ENCODE data around the gene REEP6.
A peak's percentile ranks its signal among the peaks of the same experiment; 100 is the strongest.
"Not testable (repeated sequence)": the region's sequence is repeated elsewhere in the genome, so short reads cannot be mapped to it uniquely, and the experiment has no call there.

REEP6 gene

DNA sequence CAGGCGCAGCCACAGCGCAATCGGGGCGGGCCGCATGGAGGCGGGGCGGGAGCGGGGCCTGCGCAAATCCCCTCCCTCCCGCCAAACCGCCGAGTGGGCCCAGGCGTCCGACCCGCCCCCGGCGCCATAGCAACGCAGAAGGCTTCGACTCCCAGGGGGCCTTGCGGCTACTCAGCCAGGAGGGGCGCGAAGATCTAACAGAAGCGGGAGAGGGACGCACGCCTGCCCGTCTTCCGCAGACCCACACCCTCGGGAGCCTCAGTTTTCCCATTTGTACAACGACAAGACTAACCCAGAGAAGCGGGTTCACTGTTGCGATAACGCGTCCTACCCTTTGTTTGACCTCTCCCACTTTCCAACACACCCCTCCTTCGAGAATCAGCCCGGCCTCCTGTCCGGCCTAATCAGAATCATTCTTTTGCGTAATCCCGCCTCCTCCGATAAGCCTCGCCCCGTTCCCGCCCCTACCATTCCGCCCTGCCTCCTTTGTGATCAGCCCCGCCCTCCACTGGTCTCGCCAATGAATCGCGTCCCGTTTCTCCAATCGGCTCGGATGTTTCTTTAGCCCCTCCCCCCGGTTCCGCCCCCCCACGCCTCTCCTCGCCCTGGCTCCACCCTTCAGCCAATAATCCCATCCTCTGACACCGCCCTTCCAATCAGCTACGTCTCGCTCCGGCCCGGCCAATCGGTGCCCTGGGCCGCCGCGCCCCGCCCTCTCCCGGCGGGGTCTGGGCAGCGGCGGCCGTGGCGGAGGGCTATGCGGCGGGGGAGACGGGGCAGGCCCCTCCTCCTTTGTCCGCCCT, 469 bp upstream of the REEP6 start, which contains the start of gene PCSK4:
TSS of gene PCSK4 (minus strand) at position 40 of the 803 bp plus-strand sequence. CDS start at position 36, 4 bp downstream.
- DNase-seq (ENCODE audit: low spot score), result peak; percentile 98

DNA sequence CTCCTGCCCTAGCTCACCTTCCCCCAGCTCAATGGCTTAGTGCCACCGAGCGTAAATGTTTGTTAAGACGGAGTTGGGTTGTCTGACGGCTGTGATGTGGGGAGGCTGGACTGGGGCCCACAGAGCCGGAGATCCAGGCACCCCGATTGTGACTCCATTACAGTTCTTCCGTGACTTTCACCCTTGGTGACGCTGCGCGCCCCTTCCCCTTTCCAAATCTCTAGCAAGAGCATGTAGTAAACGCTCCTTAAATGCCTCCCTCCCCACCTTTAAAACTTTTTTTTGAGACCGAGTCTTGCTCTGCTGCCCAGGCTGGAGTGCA, 829 bp downstream of the REEP6 start:
- DNase-seq (ENCODE audit: low spot score), result no peak

DNA sequence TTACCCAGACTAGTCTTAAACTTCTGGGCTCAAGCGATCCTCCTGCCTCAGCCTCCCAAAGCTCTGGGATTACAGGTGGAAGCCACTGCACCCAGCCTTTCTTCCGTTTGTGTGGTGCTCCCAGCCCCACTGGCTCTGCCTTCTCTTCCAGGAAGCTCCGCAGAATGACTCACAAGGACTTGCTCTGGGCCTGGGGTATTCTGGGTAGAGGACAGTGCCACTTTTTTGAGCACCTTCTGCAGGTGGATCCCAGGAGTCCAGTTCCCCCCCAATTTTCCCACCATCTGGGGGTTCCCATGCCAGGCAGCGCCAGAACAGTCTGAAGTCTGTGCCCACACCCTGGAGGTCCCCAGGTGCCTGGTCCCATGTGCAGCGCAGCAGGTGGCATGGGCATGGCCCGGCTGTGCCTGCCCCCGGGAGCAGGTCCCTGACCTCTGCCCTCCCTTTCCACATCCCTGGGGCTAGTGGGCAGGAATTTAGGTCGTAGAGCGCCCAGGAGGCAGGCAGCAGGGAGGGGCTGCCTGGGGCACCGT, 1.6 kb downstream of the REEP6 start:
- peak; percentile 56 for DNase-seq (ENCODE audit: low spot score)

DNA sequence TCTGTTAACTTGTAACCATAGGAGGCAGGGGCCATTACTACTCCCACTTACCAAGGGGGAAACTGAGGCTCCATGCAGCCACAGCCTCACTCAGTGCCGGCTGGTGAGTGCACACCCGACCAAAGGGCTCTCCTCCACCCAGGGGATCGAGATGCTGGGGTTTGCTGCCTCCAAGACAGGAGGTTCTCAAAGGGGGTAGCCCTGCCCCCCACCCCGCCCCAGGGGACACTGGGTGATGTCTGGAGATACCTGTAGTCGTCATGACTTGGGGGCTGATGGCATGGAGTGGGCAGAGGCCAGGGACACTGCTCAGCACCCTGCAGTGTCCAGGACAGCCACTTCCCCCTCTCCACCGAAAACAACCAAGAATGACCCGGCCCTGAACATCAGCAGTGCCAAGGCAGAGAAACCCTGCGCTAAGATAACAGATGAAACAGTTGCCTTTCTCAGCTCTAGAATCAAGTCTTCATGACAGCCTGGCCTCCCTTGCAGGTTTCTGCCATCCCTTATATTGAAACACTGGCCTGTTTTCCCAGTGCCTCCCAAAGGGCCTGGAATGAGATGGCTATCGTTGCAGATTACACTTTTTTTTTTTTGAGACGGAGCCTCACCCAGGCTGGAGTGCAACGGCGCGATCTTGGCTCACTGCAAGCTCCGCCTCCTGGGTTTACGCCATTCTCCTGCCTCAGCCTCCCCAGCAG, 3.3 kb downstream of the REEP6 start:
- no peak for DNase-seq (ENCODE audit: low spot score)

DNA sequence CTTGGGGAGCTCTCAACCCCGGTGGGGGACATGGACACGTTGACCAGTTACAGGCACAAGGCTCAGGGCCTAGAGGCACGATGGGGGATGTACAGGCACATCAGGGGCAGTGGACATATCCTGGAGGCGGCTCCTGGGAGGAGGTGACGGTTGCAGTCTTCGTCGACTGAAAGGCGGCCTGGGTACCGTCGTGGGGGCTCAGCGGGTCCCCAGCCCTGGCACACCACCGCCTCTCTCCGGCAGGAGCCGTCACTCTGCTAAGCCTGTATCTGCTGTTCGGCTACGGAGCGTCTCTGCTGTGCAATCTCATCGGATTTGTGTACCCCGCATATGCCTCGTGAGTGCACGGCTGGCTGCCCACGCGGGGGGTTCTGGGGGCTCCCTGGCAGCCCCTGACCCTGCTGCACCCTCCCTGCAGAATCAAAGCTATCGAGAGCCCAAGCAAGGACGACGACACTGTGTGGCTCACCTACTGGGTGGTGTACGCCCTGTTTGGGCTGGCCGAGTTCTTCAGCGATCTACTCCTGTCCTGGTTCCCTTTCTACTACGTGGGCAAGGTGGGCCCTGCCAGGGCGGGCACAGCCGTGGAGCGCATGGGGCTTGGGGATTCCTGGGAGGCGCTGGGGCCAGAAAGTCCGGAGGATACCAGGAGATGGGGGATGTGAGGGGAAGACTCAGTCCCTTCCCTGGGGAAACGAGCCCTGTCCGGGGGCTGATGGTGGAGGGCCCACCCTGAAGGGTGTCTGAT, 4.2 kb downstream of the REEP6 start:
- no peak for DNase-seq (ENCODE audit: low spot score)

DNA sequence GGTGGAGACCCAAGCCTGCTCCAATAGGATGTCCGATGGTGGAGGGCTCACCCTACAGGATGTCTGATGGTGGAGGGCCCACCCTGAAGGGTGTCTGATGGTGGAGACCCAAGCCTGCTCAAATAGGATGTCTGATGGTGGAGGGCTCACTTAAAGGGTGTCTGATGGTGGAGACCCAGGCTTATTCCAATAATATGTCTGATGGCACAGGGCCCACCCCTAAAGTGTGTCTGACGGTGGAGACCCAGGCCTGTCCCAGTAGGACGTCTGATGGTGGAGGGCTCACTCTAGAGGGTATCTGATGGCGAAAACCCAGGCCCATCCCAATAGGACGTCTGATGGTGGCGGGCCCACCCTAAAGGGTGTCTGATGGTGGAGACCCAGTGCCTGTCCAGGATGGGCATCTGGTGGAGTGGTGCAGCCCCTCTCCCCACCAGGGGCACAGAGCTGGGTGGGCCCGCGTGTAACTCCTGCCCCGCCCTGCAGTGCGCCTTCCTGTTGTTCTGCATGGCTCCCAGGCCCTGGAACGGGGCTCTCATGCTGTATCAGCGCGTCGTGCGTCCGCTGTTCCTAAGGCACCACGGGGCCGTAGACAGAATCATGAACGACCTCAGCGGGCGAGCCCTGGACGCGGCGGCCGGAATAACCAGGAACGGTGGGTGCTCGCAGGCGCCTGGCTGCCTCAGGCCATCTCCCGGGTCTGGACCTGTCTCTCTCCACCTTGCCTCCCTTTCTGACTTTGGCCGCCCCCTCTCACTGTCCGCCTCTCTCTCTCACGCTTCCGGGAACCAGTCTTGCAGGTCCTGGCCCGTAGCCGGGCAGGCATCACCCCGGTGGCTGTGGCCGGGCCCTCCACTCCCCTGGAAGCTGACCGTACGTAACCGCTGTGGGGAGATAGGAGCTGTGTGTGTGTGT, 5.1 kb downstream of the REEP6 start:
- DNase-seq (ENCODE audit: low spot score), result no peak

DNA sequence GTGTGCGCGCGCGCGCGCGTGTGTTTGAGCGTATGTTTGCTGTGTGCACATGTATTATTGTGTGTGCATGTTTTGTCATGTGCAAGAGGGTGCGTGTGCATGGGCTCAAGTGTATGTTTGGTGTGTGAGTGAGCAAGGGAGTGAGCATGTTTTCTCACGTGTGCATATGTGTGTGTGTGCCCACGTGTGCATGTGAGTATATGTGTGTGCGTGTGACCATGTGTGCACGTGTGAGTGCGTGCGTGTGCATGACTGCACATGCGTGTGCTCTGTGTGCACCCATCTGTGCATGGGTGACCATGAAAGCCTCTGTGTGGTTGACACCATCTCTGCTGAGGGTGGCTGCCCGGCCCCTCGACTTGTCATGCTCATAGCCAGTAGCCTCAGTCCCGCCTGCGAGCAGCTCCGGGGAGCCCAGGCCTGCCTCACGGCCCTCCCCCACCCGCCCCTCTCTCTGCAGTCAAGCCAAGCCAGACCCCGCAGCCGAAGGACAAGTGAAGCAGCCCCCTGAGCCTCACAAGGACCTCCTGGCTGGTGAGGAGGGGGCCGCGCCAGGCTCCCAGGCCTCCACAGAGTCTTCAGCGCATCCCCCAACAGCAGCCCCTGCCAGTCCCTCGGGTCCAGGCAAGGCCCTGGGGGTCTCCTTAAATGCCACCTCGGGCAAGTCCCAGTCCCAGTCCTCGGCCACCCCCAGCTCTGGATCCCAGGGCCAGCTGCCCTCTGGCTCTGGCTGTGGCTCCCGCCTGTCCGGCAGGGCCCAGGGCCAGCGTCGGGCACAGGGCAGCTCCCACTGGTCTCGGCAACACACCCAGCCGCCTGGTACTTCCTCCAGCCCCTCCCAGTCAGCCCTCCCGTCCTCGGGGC, 6.0 kb downstream of the REEP6 start:
- no peak for DNase-seq (ENCODE audit: low spot score)

DNA sequence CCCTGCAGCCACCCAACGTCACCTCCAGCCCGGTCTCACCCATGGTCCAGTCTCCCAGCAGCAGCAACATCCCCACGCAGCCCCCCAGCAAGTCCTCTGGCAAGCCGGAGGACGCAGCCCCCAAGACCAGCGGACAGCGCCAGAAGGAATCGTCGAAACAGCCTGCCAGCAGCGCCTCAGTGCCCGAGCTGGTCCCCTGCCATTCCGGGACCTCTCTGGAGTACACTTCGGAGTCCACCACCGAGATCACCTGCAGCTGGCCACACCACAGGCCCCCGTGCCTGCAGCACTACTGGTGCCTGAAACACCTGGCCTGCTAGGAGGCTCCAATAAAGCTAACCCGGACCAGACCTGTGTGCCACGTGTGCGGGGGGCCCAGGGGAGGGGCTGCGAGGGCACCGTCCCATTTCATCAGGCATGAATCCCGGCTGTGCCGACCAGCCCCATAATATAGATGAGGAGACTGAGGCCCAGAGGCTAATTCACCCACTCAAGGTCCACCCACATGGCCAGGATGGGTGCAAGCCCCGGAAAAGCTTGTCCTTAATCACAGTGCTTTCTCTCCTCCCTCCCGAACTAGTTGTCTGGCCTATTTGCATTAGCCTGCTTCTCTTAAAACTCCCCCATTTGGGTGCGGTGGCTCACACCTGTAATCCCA, 6.7 kb downstream of the REEP6 start:
- no peak for DNase-seq (ENCODE audit: low spot score)

DNA sequence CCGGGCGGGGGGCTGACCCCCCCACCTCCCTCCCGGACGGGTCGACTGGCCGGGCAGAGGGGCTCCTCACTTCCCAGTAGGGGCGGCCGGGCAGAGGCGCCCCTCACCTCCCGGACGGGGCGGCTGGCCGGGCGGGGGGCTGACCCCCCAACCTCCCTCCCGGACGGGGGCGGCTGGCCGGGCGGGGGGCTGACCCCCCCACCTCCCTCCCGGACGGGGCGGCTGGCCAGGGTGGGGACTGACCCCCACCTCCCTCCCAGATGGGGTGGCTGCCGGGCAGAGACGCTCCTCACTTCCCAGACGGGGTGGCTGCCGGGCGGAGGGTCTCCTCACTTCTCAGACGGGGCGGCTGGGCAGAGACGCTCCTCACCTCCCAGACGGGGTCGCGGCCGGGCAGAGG, 8.2 kb downstream of the REEP6 start:
- DNase-seq (ENCODE audit: low spot score), result not testable (repeated sequence)

DNA sequence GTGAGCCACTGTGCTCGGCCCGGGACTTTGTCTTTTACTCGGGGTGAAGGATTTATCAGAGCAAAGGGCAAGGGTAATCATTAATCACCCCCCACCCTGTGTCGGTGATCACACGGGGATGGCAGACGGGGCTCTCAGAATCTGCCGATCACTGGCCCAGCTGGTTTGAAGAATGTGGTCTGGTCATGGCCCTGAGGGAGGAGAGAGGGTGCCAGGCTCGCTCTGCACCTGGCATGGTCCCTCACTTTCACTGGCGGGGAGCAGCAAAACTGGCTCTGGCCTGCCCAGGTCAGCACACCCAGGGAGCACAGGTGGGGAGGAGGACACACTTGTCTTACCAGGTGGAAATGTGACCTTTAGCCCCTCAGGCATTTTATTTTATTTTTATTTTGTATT, 10.2 kb downstream of the REEP6 start:
- peak; percentile 66 for DNase-seq (ENCODE audit: low spot score)

DNA sequence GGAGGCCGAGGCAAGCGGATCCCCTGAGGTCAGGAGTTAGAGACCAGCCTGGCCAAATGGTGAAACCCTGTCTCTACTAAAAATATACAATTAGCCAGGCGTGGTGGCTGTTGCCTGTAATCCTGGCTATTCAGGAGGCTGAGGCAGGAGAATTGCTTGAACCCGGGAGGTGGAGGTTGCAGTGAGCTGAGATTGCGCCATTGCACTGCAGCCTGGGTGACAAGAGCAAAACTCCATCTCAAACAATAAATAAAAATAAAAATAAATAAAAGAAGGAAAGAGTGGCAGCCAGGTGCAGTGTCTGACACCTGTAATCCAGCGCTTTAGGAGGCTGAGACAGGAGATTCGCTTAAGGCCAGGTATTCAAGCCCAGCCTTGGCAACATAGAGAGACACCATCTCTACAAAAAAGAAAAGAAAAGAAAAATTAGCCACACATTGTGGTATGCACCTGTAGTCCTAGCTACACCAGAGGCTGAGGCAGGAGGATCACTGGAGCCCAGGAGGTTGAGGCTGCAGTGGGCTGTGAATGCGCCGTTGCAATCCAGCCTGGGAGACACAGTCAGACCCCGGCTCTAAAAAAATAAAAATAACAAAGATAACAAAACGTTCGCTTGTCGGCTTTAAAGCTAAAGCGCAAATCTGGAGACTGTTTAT, 11.6 kb downstream of the REEP6 start:
- DNase-seq (ENCODE audit: low spot score), result no peak

DNA sequence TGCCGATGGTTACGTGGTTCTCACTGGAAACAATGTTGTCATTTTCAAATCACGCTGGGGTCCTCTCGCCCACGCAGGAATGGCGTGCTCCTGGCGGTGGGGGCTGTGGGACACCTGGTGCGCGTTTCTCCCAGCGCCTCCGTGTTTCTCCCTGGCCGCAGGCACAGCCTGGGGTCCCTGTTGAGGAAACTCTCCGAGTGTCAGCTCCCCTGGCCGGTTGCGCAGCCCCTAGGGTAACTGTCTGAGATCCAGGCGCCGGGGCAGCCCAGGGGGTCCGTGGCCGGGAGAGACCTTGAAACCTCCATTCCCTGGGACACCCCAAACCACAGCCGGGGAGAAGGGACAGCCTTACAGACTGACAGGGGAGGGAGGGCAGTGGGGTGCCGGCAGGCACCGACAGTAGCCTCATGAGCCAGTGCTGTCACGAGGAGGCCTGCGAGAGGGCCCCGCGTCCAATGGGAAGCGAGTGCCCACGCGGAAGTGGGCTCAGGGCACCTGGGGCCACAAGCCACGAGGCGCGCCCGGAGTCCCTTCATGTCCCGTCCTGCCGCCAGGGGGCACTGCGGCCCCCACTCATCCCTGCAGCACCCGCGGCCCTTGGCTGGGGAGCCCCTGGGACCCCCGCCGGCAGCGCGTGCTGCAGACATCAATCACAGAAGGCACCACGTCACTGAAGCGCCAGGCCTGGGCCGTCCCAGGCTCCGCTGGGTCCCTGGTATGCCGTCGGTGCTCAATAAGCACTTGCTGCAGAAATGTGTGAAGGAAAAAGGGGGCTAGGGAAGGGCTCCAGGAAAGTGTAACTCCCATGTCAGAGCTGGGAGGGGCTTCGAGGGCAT, 12.3 kb downstream of the REEP6 start:
- peak; percentile 33 for DNase-seq (ENCODE audit: low spot score)

DNA sequence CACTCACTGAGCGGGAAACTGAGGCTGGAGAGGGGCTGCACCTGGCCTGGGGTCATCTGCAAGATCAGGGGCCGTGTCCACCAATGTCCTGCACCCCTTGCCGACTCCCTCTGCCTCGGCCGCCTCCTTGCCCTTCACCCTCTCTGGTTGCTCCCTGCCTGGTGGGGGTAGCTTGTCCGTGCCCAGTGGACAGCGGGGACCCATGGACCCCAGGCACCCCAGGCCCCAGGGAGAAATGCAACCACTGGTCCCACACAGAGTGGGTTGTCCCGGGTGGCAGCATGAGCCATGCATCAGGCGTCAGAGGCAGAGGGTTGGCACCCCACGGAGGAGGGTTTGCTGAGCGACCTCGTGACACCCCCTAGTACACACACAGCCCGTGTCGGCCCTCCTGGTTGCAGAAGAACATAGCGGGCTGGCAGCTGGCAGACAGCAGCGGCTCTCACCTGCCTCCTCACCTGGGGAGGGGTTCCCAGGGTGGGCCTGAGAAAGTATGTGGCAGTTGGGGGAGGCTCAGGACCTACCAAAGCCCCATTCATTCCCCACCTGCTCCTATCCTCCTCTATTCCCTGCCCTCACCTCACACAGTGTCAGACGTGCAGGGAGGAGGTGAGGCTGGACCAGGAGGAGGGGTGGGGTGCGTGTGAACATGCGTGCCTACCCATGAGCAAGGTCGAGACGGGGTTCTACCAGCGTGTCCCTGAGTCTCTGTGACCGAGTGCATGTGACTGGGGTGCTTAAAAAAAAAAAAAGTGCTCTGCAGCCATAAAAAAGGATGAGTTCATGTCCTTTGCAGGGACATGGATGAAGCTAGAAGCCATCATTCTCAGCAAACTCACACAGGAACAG, 13.2 kb downstream of the REEP6 start:
- no peak for DNase-seq (ENCODE audit: low spot score)

DNA sequence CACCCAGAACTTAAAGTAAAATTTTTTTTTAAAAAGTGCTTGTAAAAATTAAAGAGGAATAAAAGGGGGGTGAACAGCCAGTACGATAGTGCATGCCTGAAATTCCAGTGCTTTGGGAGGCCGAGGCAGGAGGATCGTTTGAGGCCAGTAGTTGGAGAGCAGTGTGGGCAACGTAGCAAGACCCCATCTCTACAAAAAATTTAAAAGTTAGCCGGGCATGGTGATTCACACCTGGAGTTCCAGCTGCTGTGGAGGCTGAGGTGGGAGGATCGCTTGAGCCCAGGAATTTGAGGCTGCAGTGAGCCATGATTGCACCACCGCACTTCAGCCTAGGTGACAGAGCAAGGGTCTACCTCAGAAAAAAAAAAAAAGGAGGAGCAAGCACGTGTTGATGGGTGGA, 14.0 kb downstream of the REEP6 start:
- DNase-seq (ENCODE audit: low spot score), result no peak

DNA sequence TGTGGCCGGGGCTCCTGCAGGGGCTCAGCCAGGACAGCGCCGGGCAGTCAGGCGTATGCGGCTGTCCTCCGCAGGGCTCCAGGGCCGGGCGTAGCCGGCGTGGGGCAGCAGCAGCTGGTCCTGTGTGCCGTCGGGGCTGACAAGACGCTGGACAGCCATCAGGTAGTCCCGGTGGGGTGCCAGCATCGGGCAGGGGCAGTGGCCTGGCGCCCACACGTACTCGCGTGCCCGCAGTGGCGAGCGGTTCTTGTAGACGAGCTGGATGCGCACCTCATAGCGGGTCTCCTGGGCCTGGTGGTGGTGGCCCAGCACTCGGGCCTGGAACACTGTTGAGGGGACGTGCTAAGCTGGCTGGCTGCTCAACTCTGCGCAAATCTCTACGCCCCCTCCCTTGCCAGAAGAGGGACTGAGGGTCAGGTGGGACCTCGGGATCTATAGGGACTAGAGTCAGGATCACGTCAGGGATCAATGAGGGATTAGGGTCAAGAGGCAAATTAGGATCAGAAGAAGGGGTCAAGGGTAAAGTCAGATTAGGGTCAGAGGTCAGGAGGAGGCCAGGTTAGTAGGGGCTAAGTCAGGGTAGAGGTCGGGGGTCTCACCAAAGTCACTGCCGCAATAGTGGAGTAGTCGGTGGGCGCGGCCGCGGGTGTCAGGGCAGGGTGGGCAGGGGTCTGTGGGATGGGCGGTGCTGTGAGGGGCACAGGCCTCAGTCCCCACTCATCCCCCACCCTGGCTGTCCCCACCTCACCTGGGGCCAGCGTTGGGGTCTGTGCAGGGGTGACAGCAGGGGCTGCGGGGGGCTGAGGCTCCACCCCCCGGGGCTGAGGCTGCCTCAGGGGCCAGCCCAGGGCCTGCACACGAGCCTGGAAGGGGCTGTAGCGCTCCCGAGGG, 15.3 kb downstream of the REEP6 start:
- DNase-seq (ENCODE audit: low spot score), result no peak

DNA sequence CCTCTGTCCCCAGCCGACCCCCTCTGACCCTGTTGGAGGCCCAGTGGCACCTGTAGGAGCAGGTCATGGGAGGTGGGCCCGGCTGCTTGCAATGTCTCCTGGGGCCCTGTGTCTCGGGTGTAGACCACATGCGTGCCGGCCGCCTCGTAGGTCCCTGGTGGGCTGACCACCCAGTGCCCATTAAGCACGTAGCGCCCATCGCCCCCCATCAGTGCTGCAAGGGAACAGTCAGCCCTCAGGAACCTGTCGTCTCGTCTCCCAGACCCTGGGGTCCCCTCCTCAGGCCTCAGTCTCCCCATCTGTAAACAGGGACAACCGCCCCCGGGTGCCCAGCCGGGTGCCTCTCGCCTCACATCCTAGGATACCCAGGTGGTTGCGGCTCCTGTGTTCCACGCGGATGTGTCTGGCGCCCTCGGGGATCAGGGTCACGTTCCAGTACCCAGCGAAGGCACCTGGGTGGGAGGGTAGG, 16.2 kb downstream of the REEP6 start:
- DNase-seq (ENCODE audit: low spot score), result no peak

Data from kidney tubule cell (primary cell).